Measurements from ENCODE around the gene MGMT.

The MGMT gene

GRCh38 chr10:129696636-129697035 lies 229.6 kb downstream of the MGMT start:
- DNase-seq: no peak

- DNase-seq: no peak
Observed at GRCh38 chr10:129697463-129698247, 230.6 kb downstream of the MGMT start.

GRCh38 chr10:129699722-129700340 lies 232.8 kb downstream of the MGMT start:
- DNase-seq: no peak

GRCh38 chr10:129702605-129703004 lies 235.6 kb downstream of the MGMT start:
- no peak for DNase-seq

GRCh38 chr10:129703287-129704137 lies 236.5 kb downstream of the MGMT start:
- DNase-seq: no peak

GRCh38 chr10:129704225-129704624 lies 237.2 kb downstream of the MGMT start:
- DNase-seq: peak; percentile 32

GRCh38 chr10:129704786-129705525 lies 237.9 kb downstream of the MGMT start:
- no peak for DNase-seq

- no peak for DNase-seq
Observed at GRCh38 chr10:129705676-129706075, 238.6 kb downstream of the MGMT start.

GRCh38 chr10:129706081-129706480 lies 239.0 kb downstream of the MGMT start:
- DNase-seq: no peak

- no peak for DNase-seq
Observed at GRCh38 chr10:129706523-129706922, 239.5 kb downstream of the MGMT start.

- peak; percentile 52 for DNase-seq
Observed at GRCh38 chr10:129707406-129708388, 240.7 kb downstream of the MGMT start.

GRCh38 chr10:129709101-129709500 lies 242.1 kb downstream of the MGMT start:
- no peak for DNase-seq

- DNase-seq: no peak
Observed at GRCh38 chr10:129709627-129710509, 242.8 kb downstream of the MGMT start.

GRCh38 chr10:129710510-129710847 lies 243.4 kb downstream of the MGMT start:
- DNase-seq: peak; percentile 11

- peak; percentile 65 for DNase-seq
Observed at GRCh38 chr10:129711291-129711690, 244.2 kb downstream of the MGMT start.

GRCh38 chr10:129712000-129712399 lies 245.0 kb downstream of the MGMT start:
- no peak for DNase-seq

- DNase-seq: no peak
Observed at GRCh38 chr10:129713659-129714265, 246.7 kb downstream of the MGMT start.

GRCh38 chr10:129715805-129716204 lies 248.8 kb downstream of the MGMT start:
- no peak for DNase-seq

- DNase-seq: no peak
Observed at GRCh38 chr10:129716211-129716681, 249.2 kb downstream of the MGMT start.

GRCh38 chr10:129716881-129717280 lies 249.8 kb downstream of the MGMT start:
- DNase-seq: no peak
